Esophagus muscularis mucosa (tissue), 4 donors: Measurements from ENCODE around the gene CAMTA1.

Experiments
- CTCF ChIP-seq, 3 experiments: fragments of 200-600 bp in 2 of 3; fragments of 450-650 bp in 1 of 3; sonication (generic) in 2 of 3; IDR thresholded peaks; one replicate each; pipeline ENCODE4 v1.5.1; 2017 to 2019; ENCODE audit warnings: antibody characterized with exemption in 3 of 3, mild to moderate bottlenecking in 2 of 3, moderate library complexity in 1 of 3
- EP300 ChIP-seq: sonication (generic); formaldehyde crosslinking; IDR thresholded peaks from one replicate; pipeline ENCODE4 v1.6.1; 2017; ENCODE audit warnings: antibody characterized with exemption
- POLR2A ChIP-seq: fragments of 450-650 bp; IDR thresholded peaks from one replicate; pipeline ENCODE4 v1.6.1; 2017; ENCODE audit warnings: antibody characterized with exemption, moderate library complexity, mild to moderate bottlenecking, low read depth
- POLR2AphosphoS5 ChIP-seq, 2 donors: sonication (generic); formaldehyde crosslinking; IDR thresholded peaks; one replicate each; pipeline ENCODE4 v1.6.1; 2017; ENCODE audit warnings: antibody characterized with exemption in 2 of 2

DNA sequence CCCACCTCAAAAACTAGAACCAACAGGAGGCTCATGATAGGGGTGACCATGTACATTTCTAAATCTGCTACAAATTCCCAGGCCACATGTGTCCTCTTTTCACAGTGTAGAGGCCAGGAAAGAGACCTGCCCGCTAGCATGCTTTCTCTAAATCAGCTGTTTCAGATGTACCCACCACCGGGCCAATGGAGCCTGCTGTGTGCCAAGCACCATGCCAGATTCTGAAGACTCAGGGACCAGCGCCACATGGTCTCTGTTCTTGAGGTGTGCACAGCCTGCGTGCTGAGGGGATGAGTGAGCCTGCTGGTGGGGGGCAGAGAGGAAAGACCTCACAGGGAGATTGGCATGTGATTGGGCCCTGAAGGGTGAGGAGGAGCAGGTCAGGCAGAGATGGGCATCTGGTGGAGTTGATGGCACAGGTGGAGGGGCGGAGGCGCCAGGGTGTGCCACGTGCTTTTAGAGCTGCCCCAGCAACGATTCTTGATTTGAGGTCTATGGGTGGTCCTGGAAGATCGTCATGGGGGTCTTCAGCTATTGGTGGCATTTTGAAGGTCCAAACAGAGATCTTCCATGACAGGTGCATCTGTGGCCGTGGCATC lies 500.7 kb downstream of the CAMTA1 start:
- no peak for TF ChIP-seq POLR2A
- TF ChIP-seq CTCF (IDR thresholded peaks at IDR 0.05): no peak
- TF ChIP-seq POLR2AphosphoS5 (IDR thresholded peaks at IDR 0.05): no peak
- TF ChIP-seq EP300: no peak
